ENCODE results near the gene TXNRD1.

The TXNRD1 gene

GRCh38 chr12:104280111-104280510 lies 64.5 kb downstream of the TXNRD1 start:
- no peak for ATAC-seq (replicated peaks; ENCODE audit: extremely low read depth, poor library complexity, severe bottlenecking)
- Mint-ChIP-seq H3K4me3 (no peak overlapping the region), H3K27ac (ENCODE audit: low read depth) (no peak overlapping the region)

GRCh38 chr12:104280717-104281458 lies 65.3 kb downstream of the TXNRD1 start:
- Mint-ChIP-seq H3K4me1 (peaks cover 6% of the 10 kb centered on the region), H3K27me3 (peaks cover 29% of the 10 kb centered on the region), H3K4me3 (no peak overlapping the region), H3K27ac (ENCODE audit: low read depth) (no peak overlapping the region), H3K9me3 (no peaks in the 10 kb centered on the region), H3K36me3 (ENCODE audit: insufficient read depth) (no peaks in the 10 kb centered on the region)
- DNase-seq (ENCODE audit: low spot score in 2 of 2) (no peak), ATAC-seq (replicated peaks; ENCODE audit: extremely low read depth, poor library complexity, severe bottlenecking) (no peak)

More at GRCh38 chr12:104280111-104280510, 64.5 kb downstream of the TXNRD1 start:
- Mint-ChIP-seq H3K9me3 (no peaks in the 10 kb centered on the region), H3K27me3 (peaks cover 29% of the 10 kb centered on the region), H3K36me3 (ENCODE audit: insufficient read depth) (no peaks in the 10 kb centered on the region), H3K4me1 (peaks cover 8% of the 10 kb centered on the region)
- no peak for DNase-seq (ENCODE audit: low spot score in 2 of 2)

- no peak overlapping the region for H3K4me3 Mint-ChIP-seq
- ATAC-seq (replicated peaks; ENCODE audit: extremely low read depth, poor library complexity, severe bottlenecking): no peak
- H3K4me1 Mint-ChIP-seq: peaks cover 3% of the 10 kb centered on the region
- no peaks in the 10 kb centered on the region for H3K9me3 Mint-ChIP-seq
- H3K27me3 Mint-ChIP-seq: peaks cover 29% of the 10 kb centered on the region
- no peak for DNase-seq (ENCODE audit: low spot score in 2 of 2)
- H3K36me3 Mint-ChIP-seq (ENCODE audit: insufficient read depth): no peaks in the 10 kb centered on the region
- H3K27ac Mint-ChIP-seq (ENCODE audit: low read depth): no peak overlapping the region
These were observed 66.1 kb downstream of the TXNRD1 start for GRCh38 chr12:104281636-104282035.

GRCh38 chr12:104282109-104282508 lies 66.5 kb downstream of the TXNRD1 start:
- no peak overlapping the region for H3K4me3 Mint-ChIP-seq
- no peaks in the 10 kb centered on the region for H3K9me3 Mint-ChIP-seq
- H3K27ac Mint-ChIP-seq (ENCODE audit: low read depth): no peak overlapping the region
- H3K27me3 Mint-ChIP-seq: peaks cover 29% of the 10 kb centered on the region
- peaks cover 4% of the 10 kb centered on the region for H3K36me3 Mint-ChIP-seq (ENCODE audit: insufficient read depth)
- no peak for DNase-seq (ENCODE audit: low spot score in 2 of 2)
- no peak for ATAC-seq (replicated peaks; ENCODE audit: extremely low read depth, poor library complexity, severe bottlenecking)
- H3K4me1 Mint-ChIP-seq: peaks cover 8% of the 10 kb centered on the region

GRCh38 chr12:104285740-104286515 lies 70.3 kb downstream of the TXNRD1 start:
- H3K27ac Mint-ChIP-seq (ENCODE audit: low read depth): no peak overlapping the region
- peaks cover 11% of the 10 kb centered on the region for H3K27me3 Mint-ChIP-seq
- no peaks in the 10 kb centered on the region for H3K9me3 Mint-ChIP-seq
- H3K36me3 Mint-ChIP-seq (ENCODE audit: insufficient read depth): peaks cover 13% of the 10 kb centered on the region
- H3K4me1 Mint-ChIP-seq: peaks cover 32% of the 10 kb centered on the region
- no peak overlapping the region for H3K4me3 Mint-ChIP-seq
- ATAC-seq (replicated peaks; ENCODE audit: extremely low read depth, poor library complexity, severe bottlenecking) (no peak), DNase-seq (ENCODE audit: low spot score in 2 of 2) (no peak)

GRCh38 chr12:104286516-104287482 lies 71.2 kb downstream of the TXNRD1 start:
- Mint-ChIP-seq H3K27ac (ENCODE audit: low read depth) (peak overlapping the region; percentile 95), H3K4me3 (peak overlapping the region; percentile 99), H3K9me3 (no peaks in the 10 kb centered on the region), H3K27me3 (peaks cover 4% of the 10 kb centered on the region), H3K4me1 (peaks cover 32% of the 10 kb centered on the region), H3K36me3 (ENCODE audit: insufficient read depth) (peaks cover 16% of the 10 kb centered on the region)
- DNase-seq (ENCODE audit: low spot score in 2 of 2) (peak; percentile 74 to 84), ATAC-seq (replicated peaks; ENCODE audit: extremely low read depth, poor library complexity, severe bottlenecking) (peak; percentile 93)

- H3K27me3 Mint-ChIP-seq: no peaks in the 10 kb centered on the region
- peak; percentile 69 to 76 for DNase-seq (ENCODE audit: low spot score in 2 of 2)
- peaks cover 25% of the 10 kb centered on the region for H3K36me3 Mint-ChIP-seq (ENCODE audit: insufficient read depth)
- peak overlapping the region; percentile 99 for H3K4me3 Mint-ChIP-seq
- ATAC-seq (replicated peaks; ENCODE audit: extremely low read depth, poor library complexity, severe bottlenecking): peak; percentile 65
- H3K4me1 Mint-ChIP-seq: peaks cover 44% of the 10 kb centered on the region
- H3K27ac Mint-ChIP-seq (ENCODE audit: low read depth): peak overlapping the region; percentile 95
- H3K9me3 Mint-ChIP-seq: no peaks in the 10 kb centered on the region
These were observed 73.2 kb downstream of the TXNRD1 start for GRCh38 chr12:104288635-104289274.

- no peak for DNase-seq (ENCODE audit: low spot score in 2 of 2)
- no peaks in the 10 kb centered on the region for H3K9me3 Mint-ChIP-seq
- H3K4me3 Mint-ChIP-seq: no peak overlapping the region
- no peak overlapping the region for H3K27ac Mint-ChIP-seq (ENCODE audit: low read depth)
- ATAC-seq (replicated peaks; ENCODE audit: extremely low read depth, poor library complexity, severe bottlenecking): no peak
- peaks cover 29% of the 10 kb centered on the region for H3K36me3 Mint-ChIP-seq (ENCODE audit: insufficient read depth)
- no peaks in the 10 kb centered on the region for H3K27me3 Mint-ChIP-seq
- peaks cover 48% of the 10 kb centered on the region for H3K4me1 Mint-ChIP-seq
These were observed 74.7 kb downstream of the TXNRD1 start for GRCh38 chr12:104290320-104290719.

GRCh38 chr12:104290855-104291254 lies 75.3 kb downstream of the TXNRD1 start:
- Mint-ChIP-seq H3K36me3 (ENCODE audit: insufficient read depth) (peaks cover 31% of the 10 kb centered on the region), H3K27ac (ENCODE audit: low read depth) (no peak overlapping the region), H3K27me3 (no peaks in the 10 kb centered on the region), H3K9me3 (no peaks in the 10 kb centered on the region), H3K4me3 (no peak overlapping the region), H3K4me1 (peaks cover 53% of the 10 kb centered on the region)
- DNase-seq (ENCODE audit: low spot score in 2 of 2) (no peak), ATAC-seq (replicated peaks; ENCODE audit: extremely low read depth, poor library complexity, severe bottlenecking) (no peak)

GRCh38 chr12:104291867-104292524 lies 76.4 kb downstream of the TXNRD1 start:
- no peaks in the 10 kb centered on the region for H3K9me3 Mint-ChIP-seq
- ATAC-seq (replicated peaks; ENCODE audit: extremely low read depth, poor library complexity, severe bottlenecking): no peak
- H3K4me1 Mint-ChIP-seq: peaks cover 51% of the 10 kb centered on the region
- peaks cover 32% of the 10 kb centered on the region for H3K36me3 Mint-ChIP-seq (ENCODE audit: insufficient read depth)
- H3K27me3 Mint-ChIP-seq: no peaks in the 10 kb centered on the region
- DNase-seq (ENCODE audit: low spot score in 2 of 2): no peak
- H3K27ac Mint-ChIP-seq (ENCODE audit: low read depth): no peak overlapping the region
- H3K4me3 Mint-ChIP-seq: no peak overlapping the region

GRCh38 chr12:104292872-104293794 lies 77.6 kb downstream of the TXNRD1 start:
- peaks cover 44% of the 10 kb centered on the region for H3K4me1 Mint-ChIP-seq
- no peaks in the 10 kb centered on the region for H3K9me3 Mint-ChIP-seq
- DNase-seq (ENCODE audit: low spot score in 2 of 2) (no peak), ATAC-seq (replicated peaks; ENCODE audit: extremely low read depth, poor library complexity, severe bottlenecking) (no peak)
- no peak overlapping the region for H3K27ac Mint-ChIP-seq (ENCODE audit: low read depth)
- H3K27me3 Mint-ChIP-seq: no peaks in the 10 kb centered on the region
- peaks cover 28% of the 10 kb centered on the region for H3K36me3 Mint-ChIP-seq (ENCODE audit: insufficient read depth)
- H3K4me3 Mint-ChIP-seq: no peak overlapping the region

Measured in central memory CD8-positive, alpha-beta T cell (primary cell).